Natural killer cell (primary cell): Measurements from ENCODE around the gene TMEM45A. TPM values are rescaled to one million over a fixed set of nuclear protein-coding genes. Genes with fewer than 3 reads are reported as not detected.
"Not testable (repeated sequence)": the region's sequence is repeated elsewhere in the genome, so short reads cannot be mapped to it uniquely, and the experiment has no call there.

Source experiments
- ATAC-seq, 3 donors: fragments of 150-1000 bp in 2 of 3; fragments of 200-7000 bp in 1 of 3; cut with Tn5 transposase; 1 replicate in 1 of 3; 2 replicates in 2 of 3; pipeline ENCODE4 v1.10.0; 2021; ENCODE audit warnings: mild to moderate bottlenecking in 2 of 3, moderate library complexity in 2 of 3
- DNase-seq, 2 donors: peaks; one replicate each; pipeline versions ENCODE4 v3.0.0 to v3.0.0-alpha.2; 2013 to 2021; ENCODE audit warnings: mixed read lengths in 1 of 2
- H3K27ac ChIP-seq: one replicate; pipeline ENCODE4 v1.5.1; 2013; ENCODE audit warnings: mild to moderate bottlenecking, low read length
- H3K27me3 ChIP-seq: one replicate; pipeline ENCODE4 v1.6.1; 2013; ENCODE audit warnings: low read length; ENCODE audit not compliant: control insufficient read depth, insufficient read depth
- H3K36me3 ChIP-seq: one replicate; pipeline ENCODE4 v1.6.1; 2013; ENCODE audit warnings: low read length; ENCODE audit not compliant: control insufficient read depth, insufficient read depth
- H3K4me1 ChIP-seq: one replicate; pipeline ENCODE4 v1.6.1; 2013; ENCODE audit warnings: low read length; ENCODE audit not compliant: control insufficient read depth, insufficient read depth
- H3K4me3 ChIP-seq: one replicate; pipeline ENCODE4 v1.5.1; 2013; ENCODE audit warnings: low read length
- H3K9me3 ChIP-seq: one replicate; pipeline ENCODE4 v1.6.1; 2013; ENCODE audit warnings: low read length; ENCODE audit not compliant: control insufficient read depth, insufficient read depth
- H3K27ac Mint-ChIP-seq, 2 donors: one replicate each; pipeline ENCODE4 v1.8.0; 2022; ENCODE audit warnings: mild to moderate bottlenecking in 2 of 2, mixed read lengths in 2 of 2, moderate library complexity in 1 of 2
- H3K27me3 Mint-ChIP-seq, 2 donors: one replicate each; pipeline ENCODE4 v1.8.0; 2022; ENCODE audit warnings: low read depth in 2 of 2, mixed read lengths in 2 of 2
- H3K36me3 Mint-ChIP-seq: one replicate; pipeline ENCODE4 v1.8.0; 2022; ENCODE audit warnings: mixed read lengths
- H3K4me1 Mint-ChIP-seq, 2 donors: one replicate each; pipeline ENCODE4 v1.8.0; 2022; ENCODE audit warnings: mixed read lengths in 2 of 2
- H3K4me3 Mint-ChIP-seq: one replicate; pipeline ENCODE4 v1.8.0; 2022; ENCODE audit warnings: mild to moderate bottlenecking, moderate library complexity, mixed read lengths
- H3K9me3 Mint-ChIP-seq, 2 donors: one replicate each; pipeline ENCODE4 v1.8.0; 2022; ENCODE audit warnings: mixed read lengths in 2 of 2
- WGBS: methylation state at CpG from one replicate; pipeline ENCODE4 v1.1.7; 2013; ENCODE audit warnings: missing lambda C conversion rate; ENCODE audit not compliant: insufficient coverage; 5-methylcytosine and 5-hydroxymethylcytosine counted together
- intact Hi-C: fragments of 100-400 bp; cut with micrococcal nuclease; formaldehyde crosslinking; loops from one replicate; pipeline ENCODE4 v1.14.2; 2022
- total RNA-seq, 4 donors: library from RNA; stranded (reverse); fragments of 120-200 nt in 1 of 4; gene quantifications; one replicate each; pipeline versions ENCODE4 v1.2.3 to v1.2.4, GENCODE V29; 2013 to 2022
- TF ChIP-seq, protein P1 (sequence below): fragments of 200-600 bp; IDR thresholded peaks from one replicate; pipeline ENCODE4 v1.8.0; 2022; ENCODE audit warnings: antibody characterized with exemption

Gene TMEM45A
- total RNA-seq, 3 donors from 2014 or later (not counting 1 experiment from before 2014, with no cell fraction given) = 0.23 to 0.49 (median 0.25) TPM

DNA sequence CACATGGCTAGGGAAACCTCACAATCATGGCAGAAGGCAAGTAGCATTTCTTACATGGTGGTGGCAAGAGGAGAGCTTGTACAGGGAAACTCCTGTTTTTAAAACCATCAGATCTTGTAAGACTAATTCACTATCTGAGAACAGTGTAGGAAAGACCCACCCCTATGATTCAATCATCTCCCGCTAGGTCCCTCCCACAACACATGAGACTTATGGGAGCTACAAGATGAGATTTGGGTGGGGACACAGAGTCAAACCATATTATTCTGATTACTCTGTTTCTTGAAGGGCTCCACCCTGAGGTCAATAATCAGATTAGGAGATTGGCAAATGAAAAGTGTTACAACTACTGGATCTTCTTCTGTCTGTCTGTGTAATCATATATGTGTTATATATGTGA is 21.5 kb upstream of the TMEM45A start:
- Histone ChIP-seq H3K9me3 (no peaks in the 10 kb centered on the region), H3K4me1 (no peaks in the 10 kb centered on the region), H3K27me3 (no peaks in the 10 kb centered on the region), H3K36me3 (no peaks in the 10 kb centered on the region), H3K27ac (no peak overlapping the region), H3K4me3 (no peak overlapping the region)
- no peak overlapping the region for H3K27ac Mint-ChIP-seq
- WGBS = no CpG with 5 or more reads among the region's 1 CpG
- DNase-seq (no peak), ATAC-seq (no peak)
- no peak overlapping the region for H3K4me3 Mint-ChIP-seq
- peaks cover 0 to 9% of the 10 kb centered on the region in 2 donors for H3K27me3 Mint-ChIP-seq
- H3K9me3 Mint-ChIP-seq = no peaks in the 10 kb centered on the region
- H3K4me1 Mint-ChIP-seq = peaks cover 0 to 6% of the 10 kb centered on the region in 2 donors
- no peaks in the 10 kb centered on the region for H3K36me3 Mint-ChIP-seq
- TF ChIP-seq, protein P1, sequence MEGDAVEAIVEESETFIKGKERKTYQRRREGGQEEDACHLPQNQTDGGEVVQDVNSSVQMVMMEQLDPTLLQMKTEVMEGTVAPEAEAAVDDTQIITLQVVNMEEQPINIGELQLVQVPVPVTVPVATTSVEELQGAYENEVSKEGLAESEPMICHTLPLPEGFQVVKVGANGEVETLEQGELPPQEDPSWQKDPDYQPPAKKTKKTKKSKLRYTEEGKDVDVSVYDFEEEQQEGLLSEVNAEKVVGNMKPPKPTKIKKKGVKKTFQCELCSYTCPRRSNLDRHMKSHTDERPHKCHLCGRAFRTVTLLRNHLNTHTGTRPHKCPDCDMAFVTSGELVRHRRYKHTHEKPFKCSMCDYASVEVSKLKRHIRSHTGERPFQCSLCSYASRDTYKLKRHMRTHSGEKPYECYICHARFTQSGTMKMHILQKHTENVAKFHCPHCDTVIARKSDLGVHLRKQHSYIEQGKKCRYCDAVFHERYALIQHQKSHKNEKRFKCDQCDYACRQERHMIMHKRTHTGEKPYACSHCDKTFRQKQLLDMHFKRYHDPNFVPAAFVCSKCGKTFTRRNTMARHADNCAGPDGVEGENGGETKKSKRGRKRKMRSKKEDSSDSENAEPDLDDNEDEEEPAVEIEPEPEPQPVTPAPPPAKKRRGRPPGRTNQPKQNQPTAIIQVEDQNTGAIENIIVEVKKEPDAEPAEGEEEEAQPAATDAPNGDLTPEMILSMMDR = no peak
- intact Hi-C loops = no loop called here

DNA sequence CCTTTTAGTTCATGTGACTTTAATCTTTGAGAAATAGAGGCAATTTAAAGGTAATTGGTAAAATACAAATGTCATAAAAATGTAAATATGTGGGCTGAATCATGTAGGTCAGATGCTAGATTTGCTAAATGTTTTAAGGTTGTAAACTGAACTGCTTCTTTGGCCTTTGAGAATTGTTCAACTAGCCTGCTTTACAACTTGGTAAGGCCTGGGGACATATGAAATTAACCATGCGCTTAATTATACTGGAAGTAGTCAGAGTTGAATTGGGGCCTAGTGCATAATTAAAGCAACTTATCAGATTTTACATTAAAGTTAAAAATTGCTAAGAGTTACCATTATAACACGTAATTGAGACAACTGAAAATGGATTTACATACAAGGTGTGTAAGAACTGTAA is 21.0 kb upstream of the TMEM45A start:
- Histone ChIP-seq H3K27ac (no peak overlapping the region), H3K9me3 (no peaks in the 10 kb centered on the region), H3K27me3 (no peaks in the 10 kb centered on the region), H3K4me3 (no peak overlapping the region), H3K36me3 (no peaks in the 10 kb centered on the region), H3K4me1 (no peaks in the 10 kb centered on the region)
- DNase-seq = no peak
- ATAC-seq = no peak
- peaks cover 0 to under 1% of the 10 kb centered on the region in 2 donors for H3K4me1 Mint-ChIP-seq
- TF ChIP-seq, protein P1 = no peak
- intact Hi-C loops = no loop called here
- no peak overlapping the region for H3K27ac Mint-ChIP-seq
- no peak overlapping the region for H3K4me3 Mint-ChIP-seq
- peaks cover 0 to 5% of the 10 kb centered on the region in 2 donors for H3K27me3 Mint-ChIP-seq
- H3K9me3 Mint-ChIP-seq = no peaks in the 10 kb centered on the region
- H3K36me3 Mint-ChIP-seq = no peaks in the 10 kb centered on the region
- 95% methylated on average over 2 of the region's 2 CpGs for WGBS

DNA sequence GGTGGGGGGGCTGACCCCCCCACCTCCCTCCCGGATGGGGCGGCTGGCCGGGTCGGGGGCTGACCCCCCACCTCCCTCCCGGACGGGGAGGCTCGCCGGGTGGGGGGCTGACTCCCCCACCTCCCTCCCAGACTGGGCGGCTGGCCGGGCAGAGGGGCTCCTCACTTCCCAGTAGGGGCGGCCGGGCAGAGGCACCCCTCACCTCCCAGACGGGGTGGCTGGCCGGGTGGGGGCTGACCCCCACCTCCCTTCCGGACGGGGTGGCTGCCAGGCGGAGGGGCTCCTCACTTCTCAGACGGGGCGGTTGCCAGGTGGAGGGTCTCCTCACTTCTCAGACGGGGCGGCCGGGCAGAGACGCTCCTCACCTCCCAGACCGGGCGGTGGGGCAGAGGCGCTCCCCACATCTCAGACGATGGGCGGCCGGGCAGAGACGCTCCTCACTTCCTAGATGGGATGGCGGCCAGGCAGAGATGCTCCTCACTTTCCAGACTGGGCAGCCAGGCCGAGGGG is 14.5 kb upstream of the TMEM45A start:
- 93% methylated on average over 29 of the region's 32 CpGs for WGBS
- not testable (repeated sequence) for H3K36me3 Mint-ChIP-seq

DNA sequence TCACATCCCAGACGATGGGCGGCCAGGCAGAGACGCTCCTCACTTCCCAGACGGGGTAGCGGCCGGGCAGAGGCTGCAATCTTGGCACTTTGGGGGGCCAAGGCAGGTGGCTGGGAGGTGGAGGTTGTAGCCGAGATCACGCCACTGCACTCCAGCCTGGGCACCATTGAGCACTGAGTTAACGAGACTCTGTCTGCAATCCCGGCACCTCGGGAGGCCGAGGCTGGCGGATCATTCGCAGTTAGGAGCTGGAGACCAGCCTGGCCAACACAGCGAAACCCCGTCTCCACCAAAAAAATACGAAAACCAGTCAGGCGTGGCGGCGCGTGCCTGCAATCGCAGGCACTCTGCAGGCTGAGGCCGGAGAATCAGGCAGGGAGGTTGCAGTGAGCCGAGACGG is 13.9 kb upstream of the TMEM45A start:
- H3K36me3 ChIP-seq, H3K27ac Mint-ChIP-seq, H3K9me3 Mint-ChIP-seq, H3K36me3 Mint-ChIP-seq, H3K4me3 Mint-ChIP-seq, H3K27ac ChIP-seq, DNase-seq, H3K4me1 ChIP-seq, intact Hi-C loops, H3K4me1 Mint-ChIP-seq, H3K4me3 ChIP-seq, H3K27me3 ChIP-seq, H3K9me3 ChIP-seq, ATAC-seq: not testable (repeated sequence)
- H3K27me3 Mint-ChIP-seq = peaks cover 5 to 10% of the 10 kb centered on the region in 2 donors
- WGBS = 91% methylated on average over 17 of the region's 25 CpGs

More for the DNA sequence above, 14.5 kb upstream of the TMEM45A start:
- H3K4me1 ChIP-seq, ATAC-seq, H3K27me3 Mint-ChIP-seq, H3K4me3 ChIP-seq, H3K4me1 Mint-ChIP-seq, H3K27ac ChIP-seq, H3K9me3 Mint-ChIP-seq, H3K27me3 ChIP-seq, H3K36me3 ChIP-seq, DNase-seq, intact Hi-C loops, H3K4me3 Mint-ChIP-seq, H3K27ac Mint-ChIP-seq, H3K9me3 ChIP-seq: not testable (repeated sequence)
